Kidney (tissue), 14 donors: ENCODE data around the gene SGCA. TPM values are rescaled to one million over a fixed set of nuclear protein-coding genes. Genes with fewer than 3 reads are reported as not detected.

Experiments
- DNase-seq, 5 donors: peaks; one replicate each; pipeline ENCODE4 v3.0.0-alpha.2; 2013 to 2020
- FAIRE-seq: peaks from 2 replicates; lab custom pipeline; 2012; peaks lifted over from hg19 to GRCh38; lab: Jason Lieb, UNC
- H3K27ac ChIP-seq, 2 donors: one replicate each; pipeline ENCODE4 v1.7.0; 2013; ENCODE audit warnings: low read depth in 2 of 2, low read length in 2 of 2, inconsistent platforms in 1 of 2
- H3K27me3 ChIP-seq: one replicate; pipeline ENCODE4 v1.7.1; 2013; ENCODE audit warnings: low read length, inconsistent platforms; ENCODE audit not compliant: control insufficient read depth, insufficient read depth
- H3K36me3 ChIP-seq, 3 donors: one replicate each; pipeline versions ENCODE4 v1.7.0 to v1.7.1; 2013; ENCODE audit warnings: low read length in 3 of 3, control low read depth in 1 of 3, inconsistent platforms in 1 of 3; ENCODE audit not compliant: insufficient read depth in 3 of 3, control insufficient read depth in 2 of 3
- H3K4me1 ChIP-seq, 3 donors: one replicate each; pipeline versions ENCODE4 v1.7.0 to v1.7.1; 2013; ENCODE audit warnings: low read length in 3 of 3, inconsistent platforms in 1 of 3, low read depth in 1 of 3; ENCODE audit not compliant: control insufficient read depth in 2 of 3, insufficient read depth in 2 of 3
- H3K4me3 ChIP-seq, 3 donors: one replicate each; pipeline versions ENCODE4 v1.7.0 to v1.8.1; 2013; ENCODE audit warnings: low read length in 3 of 3, control low read depth in 1 of 3, inconsistent platforms in 1 of 3
- H3K9ac ChIP-seq, 3 donors: one replicate each; pipeline versions ENCODE4 v1.7.0 to v1.7.1; 2013; ENCODE audit warnings: low read length in 3 of 3, control low read depth in 1 of 3, inconsistent platforms in 1 of 3
- H3K9me3 ChIP-seq, 3 donors: one replicate each; pipeline versions ENCODE4 v1.7.0 to v1.7.1; 2013; ENCODE audit warnings: low read length in 3 of 3, control low read depth in 1 of 3, inconsistent platforms in 1 of 3; ENCODE audit not compliant: control insufficient read depth in 2 of 3, insufficient read depth in 1 of 3
- CTCF ChIP-seq: IDR thresholded peaks from 3 replicates; pipeline ENCODE4 v1.5.1; 2012; ENCODE audit warnings: mild to moderate bottlenecking, moderate library complexity, borderline replicate concordance; ENCODE audit not compliant: insufficient read depth; ENCODE audit errors: extremely low read depth
- intact Hi-C: fragments of 100-400 bp; cut with DNase I; formaldehyde crosslinking; loops from one replicate; pipeline ENCODE4 v1.11.1; 2022
- polyA plus RNA-seq: library from polyadenylated mRNA; stranded (reverse); fragments of 350-450 nt; fragmentation: Illumina TruSeq; extraction: RNeasy Lipid Tissue Mini Kit (QIAGEN cat#74804); gene quantifications from one replicate; pipeline ENCODE4 v1.2.3, GENCODE V29; 2014; ENCODE audit warnings: low read depth, low replicate concordance; ENCODE audit not compliant: insufficient read depth
- total RNA-seq: library from RNA; stranded (reverse); fragmentation: NEBNext Ultra II Directional; extraction: Animal tissue kit (Norgen Biotek cat#: 25700); gene quantifications from one replicate; pipeline ENCODE4 v1.2.1, GENCODE V29; 2021
- donor health status: control.
- donor health status: control.
- donor health status: control.
- donor health status: control.
- donor health status: control.
- donor health status: DM: yes; HTN: yes; CAD: no.
- donor health status: Normal renal cell carcinoma (clear cell type).

The SGCA gene
- total and polyA plus RNA-seq, 2 donors from 2014 or later, result 4.2 to 5.5 TPM

GRCh38 chr17:50207315-50207714 is 41.5 kb downstream of the SGCA start:
- intact Hi-C loops, result no loop called here
- Histone ChIP-seq H3K27me3 (no peaks in the 10 kb centered on the region), H3K4me3 (no peak overlapping the region), H3K4me1 (peaks cover 0 to 12% (median 8%) of the 10 kb centered on the region in 3 donors), H3K9me3 (no peaks in the 10 kb centered on the region), H3K36me3 (no peaks in the 10 kb centered on the region), H3K27ac (no peak overlapping the region), H3K9ac (no peak overlapping the region)
- TF ChIP-seq CTCF, result no peak
- no peak for FAIRE-seq
- peak in 2 of 5 donors; percentile 0 to 36 for DNase-seq

DNA sequence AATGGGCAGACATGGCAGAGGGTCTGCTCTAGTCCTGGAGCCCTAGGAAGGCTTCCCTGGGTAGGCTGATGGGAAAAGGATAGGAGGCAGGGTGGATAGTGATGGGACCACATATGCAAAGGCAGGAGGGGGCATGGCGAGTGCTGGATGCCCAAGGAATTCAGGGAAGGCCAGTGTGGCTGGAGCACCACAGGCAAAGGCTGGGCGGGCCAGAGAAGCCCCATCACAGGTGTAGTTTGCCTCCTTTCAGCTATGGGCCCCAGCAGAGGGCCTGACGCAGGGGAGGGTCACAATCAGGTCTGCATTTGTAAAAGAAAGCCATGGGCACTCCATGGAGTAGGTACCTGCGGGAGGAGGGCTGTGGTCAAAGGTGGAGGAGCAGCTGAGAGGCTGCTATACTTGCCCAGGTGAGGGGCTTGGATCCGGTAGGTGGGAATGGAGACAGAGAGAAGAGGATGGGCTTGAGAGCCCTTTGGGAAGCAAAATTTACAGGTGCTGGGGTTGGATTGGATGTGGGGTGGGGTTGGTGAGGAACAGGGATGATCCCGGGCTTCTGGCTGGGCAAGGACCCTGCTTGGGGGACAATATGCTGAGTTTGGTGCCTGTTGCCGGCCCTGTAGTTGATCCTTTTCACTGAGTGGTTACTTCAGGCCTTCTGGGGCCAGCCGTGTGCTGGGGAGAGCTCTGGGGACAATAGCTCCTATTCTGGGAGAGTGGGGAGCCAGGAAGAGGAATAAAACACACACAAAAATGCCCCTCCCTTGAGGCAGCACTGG is 42.2 kb downstream of the SGCA start:
- Histone ChIP-seq H3K4me1 (peaks cover 0 to 12% (median 8%) of the 10 kb centered on the region in 3 donors), H3K9me3 (no peaks in the 10 kb centered on the region), H3K27me3 (no peaks in the 10 kb centered on the region), H3K27ac (no peak overlapping the region), H3K36me3 (no peaks in the 10 kb centered on the region), H3K4me3 (no peak overlapping the region), H3K9ac (no peak overlapping the region)
- TF ChIP-seq CTCF, result no peak
- no peak for FAIRE-seq
- peak in 2 of 5 donors; percentile 48 to 50 for DNase-seq
- intact Hi-C loops, result no loop called here

- Histone ChIP-seq H3K27me3 (no peaks in the 10 kb centered on the region), H3K4me3 (no peak overlapping the region), H3K9me3 (no peaks in the 10 kb centered on the region), H3K4me1 (peaks cover 0 to 12% (median 8%) of the 10 kb centered on the region in 3 donors), H3K27ac (peak overlapping the region in 1 of 2 donors; percentile 23), H3K9ac (no peak overlapping the region), H3K36me3 (no peaks in the 10 kb centered on the region)
- intact Hi-C loops, result no loop called here
- no peak for TF ChIP-seq CTCF
- DNase-seq, result peak in 1 of 5 donors; percentile 7
- FAIRE-seq, result no peak
These were observed 42.8 kb downstream of the SGCA start for GRCh38 chr17:50208611-50209061.
